H9 (cell line): ENCODE measurements around the gene USP8. TPM values are rescaled to one million over a fixed set of nuclear protein-coding genes. Genes with fewer than 3 reads are reported as not detected.

ENCODE experiments used
- DNase-seq: peaks from one replicate; pipeline ENCODE4 v3.0.0-alpha.2; 2017
- H2AFZ ChIP-seq: one replicate; pipeline ENCODE4 v1.6.1; 2013; ENCODE audit warnings: mild to moderate bottlenecking, low read length, control low read depth, moderate library complexity
- H2AK5ac ChIP-seq: 2 replicates; pipeline ENCODE4 v1.6.1; 2013; ENCODE audit warnings: low read length, control low read depth, mixed read lengths; ENCODE audit not compliant: insufficient read length
- H2BK120ac ChIP-seq: one replicate; pipeline ENCODE4 v1.6.1; 2013; ENCODE audit warnings: low read depth, mild to moderate bottlenecking, low read length, control low read depth, inconsistent platforms; ENCODE audit not compliant: poor library complexity, severe bottlenecking
- H2BK12ac ChIP-seq: 2 replicates; pipeline ENCODE4 v1.6.1; 2013; ENCODE audit warnings: low read length, control low read depth, mixed read lengths, low read depth; ENCODE audit not compliant: insufficient read length
- H2BK15ac ChIP-seq: 2 replicates; pipeline ENCODE4 v1.6.1; 2013; ENCODE audit warnings: low read depth, low read length, control low read depth
- H2BK20ac ChIP-seq: one replicate; pipeline ENCODE4 v1.6.1; 2013; ENCODE audit warnings: low read depth, mild to moderate bottlenecking, low read length, control low read depth, inconsistent platforms; ENCODE audit not compliant: poor library complexity, severe bottlenecking
- H2BK5ac ChIP-seq: 2 replicates; pipeline ENCODE4 v1.6.1; 2013; ENCODE audit warnings: low read length, control low read depth, mixed read lengths; ENCODE audit not compliant: insufficient read length
- H3K14ac ChIP-seq: 2 replicates; pipeline ENCODE4 v1.6.1; 2013; ENCODE audit warnings: low read length, control low read depth; ENCODE audit not compliant: insufficient read depth
- H3K18ac ChIP-seq: 2 replicates; pipeline ENCODE4 v1.6.1; 2013; ENCODE audit warnings: low read depth, mild to moderate bottlenecking, mixed read lengths, low read length, control low read depth; ENCODE audit not compliant: insufficient read length
- H3K23ac ChIP-seq: 2 replicates; pipeline ENCODE4 v1.6.1; 2013; ENCODE audit warnings: low read length, control low read depth, mixed read lengths, low read depth; ENCODE audit not compliant: insufficient read length
- H3K23me2 ChIP-seq: 2 replicates; pipeline ENCODE4 v1.6.1; 2013; ENCODE audit warnings: low read depth, mild to moderate bottlenecking, mixed read lengths, low read length, control low read depth; ENCODE audit not compliant: insufficient read length, poor library complexity, severe bottlenecking
- H3K27ac ChIP-seq: 2 replicates; pipeline ENCODE4 v1.5.1; 2013; ENCODE audit warnings: low read length, control low read depth, mixed read lengths, low read depth; ENCODE audit not compliant: insufficient read length
- H3K27me3 ChIP-seq: 2 replicates; pipeline ENCODE4 v1.6.1; 2013; ENCODE audit warnings: low read length, control low read depth, inconsistent platforms; ENCODE audit not compliant: insufficient read depth
- H3K4ac ChIP-seq: 2 replicates; pipeline ENCODE4 v1.6.1; 2013; ENCODE audit warnings: low read depth, mild to moderate bottlenecking, control low read depth, inconsistent platforms, low read length, moderate library complexity
- H3K4me1 ChIP-seq: 2 replicates; pipeline ENCODE4 v1.6.1; 2013; ENCODE audit warnings: low read length, control low read depth, inconsistent platforms; ENCODE audit not compliant: insufficient read depth
- H3K4me2 ChIP-seq: 2 replicates; pipeline ENCODE4 v1.6.1; 2013; ENCODE audit warnings: low read length, control low read depth, mixed read lengths; ENCODE audit not compliant: insufficient read length, insufficient read depth
- H3K56ac ChIP-seq: 2 replicates; pipeline ENCODE4 v1.6.1; 2013; ENCODE audit warnings: low read depth, mild to moderate bottlenecking, mixed read lengths, low read length, control low read depth; ENCODE audit not compliant: insufficient read length
- H3K79me1 ChIP-seq: 2 replicates; pipeline ENCODE4 v1.6.1; 2013; ENCODE audit warnings: low read depth, mild to moderate bottlenecking, moderate library complexity, low read length, control low read depth, inconsistent platforms; ENCODE audit not compliant: insufficient read depth, poor library complexity, severe bottlenecking
- H3K79me2 ChIP-seq: 2 replicates; pipeline ENCODE4 v1.6.1; 2013; ENCODE audit warnings: low read length, control low read depth, inconsistent platforms; ENCODE audit not compliant: insufficient read depth
- H3K9ac ChIP-seq: 2 replicates; pipeline ENCODE4 v1.6.1; 2013; ENCODE audit warnings: low read length, control low read depth, mixed read lengths; ENCODE audit not compliant: insufficient read length; ENCODE audit errors: extremely low read depth
- H3K9me3 ChIP-seq: one replicate; pipeline ENCODE4 v1.6.1; 2013; ENCODE audit warnings: low read depth, low read length, inconsistent platforms; ENCODE audit not compliant: control insufficient read depth
- H3T11ph ChIP-seq: one replicate; pipeline ENCODE4 v1.6.1; 2013; ENCODE audit warnings: mild to moderate bottlenecking, low read length, control low read depth, inconsistent platforms
- H4K20me1 ChIP-seq: one replicate; pipeline ENCODE4 v1.6.1; 2013; ENCODE audit not compliant: control insufficient read depth, insufficient read length, insufficient read depth
- H4K5ac ChIP-seq: 2 replicates; pipeline ENCODE4 v1.6.1; 2013; ENCODE audit warnings: low read depth, mild to moderate bottlenecking, mixed read lengths, low read length, control low read depth; ENCODE audit not compliant: insufficient read length
- H4K8ac ChIP-seq: replicated peaks from 2 replicates; pipeline ENCODE4 v1.6.1; 2013; ENCODE audit warnings: low read length, control low read depth, mixed read lengths, low read depth; ENCODE audit not compliant: insufficient read length
- H4K91ac ChIP-seq: 2 replicates; pipeline ENCODE4 v1.6.1; 2013; ENCODE audit warnings: low read depth, mild to moderate bottlenecking, moderate library complexity, mixed read lengths, low read length, control low read depth; ENCODE audit not compliant: insufficient read length
- H3K27ac Mint-ChIP-seq, 3 experiments: 2 replicates in 2 of 3; 3 replicates in 1 of 3; pipeline ENCODE4 v1.8.0; 2020 to 2021; ENCODE audit warnings: mixed read lengths in 3 of 3, mild to moderate bottlenecking in 1 of 3, moderate library complexity in 1 of 3
- H3K27me3 Mint-ChIP-seq: 2 replicates; pipeline ENCODE4 v1.8.0; 2021; ENCODE audit warnings: low read depth, mild to moderate bottlenecking, moderate library complexity, mixed read lengths
- H3K36me3 Mint-ChIP-seq, 3 experiments: 2 replicates in 2 of 3; 3 replicates in 1 of 3; pipeline ENCODE4 v1.8.0; 2020 to 2021; ENCODE audit warnings: low read depth in 3 of 3, mixed read lengths in 3 of 3; ENCODE audit not compliant: insufficient read depth in 1 of 3
- H3K4me1 Mint-ChIP-seq, 2 experiments: 2 replicates each; pipeline ENCODE4 v1.8.0; 2020; ENCODE audit warnings: mixed read lengths in 2 of 2
- H3K4me3 Mint-ChIP-seq, 2 experiments: 2 replicates in 1 of 2; 3 replicates in 1 of 2; pipeline ENCODE4 v1.8.0; 2020 to 2021; ENCODE audit warnings: mild to moderate bottlenecking in 2 of 2, mixed read lengths in 2 of 2, moderate library complexity in 1 of 2
- H3K9me3 Mint-ChIP-seq, 2 experiments: 2 replicates in 1 of 2; 3 replicates in 1 of 2; pipeline ENCODE4 v1.8.0; 2020; ENCODE audit warnings: mild to moderate bottlenecking in 2 of 2, mixed read lengths in 2 of 2, moderate library complexity in 1 of 2
- CTCF ChIP-seq: fragments of 200-600 bp; sonication (generic); conservative IDR thresholded peaks from 3 replicates; pipeline ENCODE4 v1.8.0; 2021; ENCODE audit warnings: antibody characterized with exemption, mild to moderate bottlenecking
- WGBS: extraction: QIAGEN DNeasy Blood & Tissue Kit; methylation state at CpG from one replicate; pipeline ENCODE4 v1.1.7; 2013; ENCODE audit warnings: missing lambda C conversion rate, low lambda C conversion rate, mixed read lengths; ENCODE audit not compliant: insufficient read length; ENCODE audit errors: extremely low coverage; 5-methylcytosine and 5-hydroxymethylcytosine counted together
- total RNA-seq: library from RNA; stranded (reverse); gene quantifications from 2 replicates; pipeline ENCODE4 v1.2.1, GENCODE V29; 2021

USP8 gene
- total RNA-seq, 1 experiment from 2014 or later: 67.1 TPM

- H3K4me2 ChIP-seq: no peak overlapping the region
- H2BK5ac ChIP-seq: no peak overlapping the region
- H3K27ac ChIP-seq: no peak overlapping the region
- no peak for TF ChIP-seq CTCF
- H3K9ac ChIP-seq: no peak overlapping the region
- H2BK12ac ChIP-seq: no peak overlapping the region
- Mint-ChIP-seq H3K9me3 (no peaks in the 10 kb centered on the region; a peak in 1 of 5 replicates), H3K27me3 (peaks cover 2% of the 10 kb centered on the region), H3K4me1 (peaks cover 4 to 5% of the 10 kb centered on the region in 2 experiments; a peak in 3 of 4 replicates), H3K27ac (no peak overlapping the region), H3K4me3 (no peak overlapping the region), H3K36me3 (peaks cover 0 to 5% (median 2%) of the 10 kb centered on the region in 3 experiments; a peak in 2 of 7 replicates)
- no peak overlapping the region for H2BK20ac ChIP-seq
- H2AK5ac ChIP-seq: no peak overlapping the region
- H3K56ac ChIP-seq: no peak overlapping the region
- H3K9me3 ChIP-seq: no peaks in the 10 kb centered on the region
- no peak overlapping the region for H3K23ac ChIP-seq
- H3K79me2 ChIP-seq: no peaks in the 10 kb centered on the region
- no CpG with 5 or more reads among the region's 4 CpGs for WGBS
- H4K5ac ChIP-seq: no peak overlapping the region
- H4K20me1 ChIP-seq: no peaks in the 10 kb centered on the region
- no peaks in the 10 kb centered on the region for H3K4me1 ChIP-seq
- H3K23me2 ChIP-seq: no peaks in the 10 kb centered on the region
- no peaks in the 10 kb centered on the region for H3K79me1 ChIP-seq
- no peak overlapping the region for H3K4ac ChIP-seq
- H3K27me3 ChIP-seq: no peaks in the 10 kb centered on the region
- H4K91ac ChIP-seq: no peak overlapping the region
- H3K14ac ChIP-seq: no peak overlapping the region
- no peak overlapping the region for H2BK15ac ChIP-seq
- H3T11ph ChIP-seq: no peak overlapping the region
- no peak overlapping the region for H3K18ac ChIP-seq
- H2AFZ ChIP-seq: no peak overlapping the region
- no peak overlapping the region for H2BK120ac ChIP-seq
- no peak overlapping the region for H4K8ac ChIP-seq
- no peak for DNase-seq
Measured at GRCh38 chr15:50552238-50552637, 128.0 kb downstream of the USP8 start.
